WI38 (cell line): ENCODE results near the gene ABCA8.
"Not testable (repeated sequence)": the region's sequence is repeated elsewhere in the genome, so short reads cannot be mapped to it uniquely, and the experiment has no call there.

Source experiments
- H3K4me3 ChIP-seq: 2 replicates; pipeline ENCODE4 v1.5.1; 2011; ENCODE audit warnings: low read depth, mild to moderate bottlenecking, control low read depth, low read length
- TF ChIP-seq, protein P1 (sequence below): IDR thresholded peaks from 2 replicates; pipeline ENCODE4 v1.5.1; 2012; ENCODE audit warnings: low read depth, mild to moderate bottlenecking, control low read depth, low read length

ABCA8 gene

GRCh38 chr17:68834328-68834836, 120.8 kb downstream of the ABCA8 start:
- TF ChIP-seq, protein P1, sequence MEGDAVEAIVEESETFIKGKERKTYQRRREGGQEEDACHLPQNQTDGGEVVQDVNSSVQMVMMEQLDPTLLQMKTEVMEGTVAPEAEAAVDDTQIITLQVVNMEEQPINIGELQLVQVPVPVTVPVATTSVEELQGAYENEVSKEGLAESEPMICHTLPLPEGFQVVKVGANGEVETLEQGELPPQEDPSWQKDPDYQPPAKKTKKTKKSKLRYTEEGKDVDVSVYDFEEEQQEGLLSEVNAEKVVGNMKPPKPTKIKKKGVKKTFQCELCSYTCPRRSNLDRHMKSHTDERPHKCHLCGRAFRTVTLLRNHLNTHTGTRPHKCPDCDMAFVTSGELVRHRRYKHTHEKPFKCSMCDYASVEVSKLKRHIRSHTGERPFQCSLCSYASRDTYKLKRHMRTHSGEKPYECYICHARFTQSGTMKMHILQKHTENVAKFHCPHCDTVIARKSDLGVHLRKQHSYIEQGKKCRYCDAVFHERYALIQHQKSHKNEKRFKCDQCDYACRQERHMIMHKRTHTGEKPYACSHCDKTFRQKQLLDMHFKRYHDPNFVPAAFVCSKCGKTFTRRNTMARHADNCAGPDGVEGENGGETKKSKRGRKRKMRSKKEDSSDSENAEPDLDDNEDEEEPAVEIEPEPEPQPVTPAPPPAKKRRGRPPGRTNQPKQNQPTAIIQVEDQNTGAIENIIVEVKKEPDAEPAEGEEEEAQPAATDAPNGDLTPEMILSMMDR: no peak
- no peak overlapping the region for H3K4me3 ChIP-seq

DNA sequence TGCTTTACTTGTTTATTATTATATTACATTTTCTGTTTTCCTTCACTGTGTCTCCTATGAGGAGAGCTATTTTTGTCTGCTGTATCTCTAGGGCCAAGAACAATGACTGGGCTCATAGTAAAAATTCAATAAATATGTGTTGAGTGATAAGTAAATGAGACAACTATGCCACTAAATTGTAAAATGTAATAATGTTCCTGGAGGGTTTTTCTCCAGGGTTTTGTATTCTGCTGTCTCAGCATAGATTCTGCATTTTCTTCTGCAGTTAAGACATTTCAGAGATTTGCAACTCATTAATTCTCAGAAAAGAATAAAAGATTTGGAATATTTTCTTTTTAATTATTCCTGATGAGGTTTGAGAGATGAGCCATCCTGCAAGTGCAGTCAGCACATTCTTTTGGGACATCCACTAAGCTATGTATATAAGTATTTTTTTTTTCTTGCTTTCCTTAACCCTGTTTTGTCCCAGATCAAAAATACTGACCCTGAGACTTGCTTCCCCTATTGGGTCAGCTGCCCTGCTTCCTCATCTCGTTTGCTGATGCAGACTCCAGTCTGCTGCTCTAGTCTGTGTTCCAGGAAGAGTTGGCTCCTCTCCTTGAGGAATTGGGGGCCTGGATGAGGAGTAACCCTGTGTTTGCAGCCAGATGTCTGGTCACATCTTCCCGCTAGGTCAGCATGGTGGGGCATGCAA, 122.9 kb downstream of the ABCA8 start:
- no peak overlapping the region for H3K4me3 ChIP-seq
- TF ChIP-seq, protein P1: no peak

GRCh38 chr17:68831170-68831569, 124.0 kb downstream of the ABCA8 start:
- TF ChIP-seq, protein P1: no peak
- no peak overlapping the region for H3K4me3 ChIP-seq

- TF ChIP-seq, protein P1: no peak
Observed at GRCh38 chr17:68830313-68830712, 124.9 kb downstream of the ABCA8 start.

GRCh38 chr17:68829211-68829610, 126.0 kb downstream of the ABCA8 start:
- no peak overlapping the region for H3K4me3 ChIP-seq
- TF ChIP-seq, protein P1: no peak

More at GRCh38 chr17:68830313-68830712, 124.9 kb downstream of the ABCA8 start:
- no peak overlapping the region for H3K4me3 ChIP-seq

GRCh38 chr17:68824707-68825106, 130.5 kb downstream of the ABCA8 start:
- H3K4me3 ChIP-seq: no peak overlapping the region
- TF ChIP-seq, protein P1: no peak

DNA sequence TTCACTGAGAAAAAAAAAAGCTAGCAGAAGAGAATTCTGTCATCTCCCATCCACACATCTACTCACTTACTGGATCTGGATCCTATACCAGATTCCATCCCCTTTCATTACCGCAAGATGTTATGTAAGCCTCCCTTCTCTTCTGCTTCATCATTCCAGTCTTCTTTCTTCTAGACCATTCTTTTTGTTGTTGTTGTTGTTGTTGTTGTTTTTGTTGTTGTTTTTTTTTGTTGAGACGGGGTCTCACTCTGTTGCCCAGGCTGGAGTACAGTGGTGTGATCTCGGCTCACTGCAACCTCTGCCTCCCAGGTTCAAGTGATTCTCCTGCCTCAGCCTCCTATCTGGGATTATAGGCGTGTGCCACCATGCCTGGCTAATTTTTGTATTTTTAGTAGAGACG, 131.0 kb downstream of the ABCA8 start:
- not testable (repeated sequence) for H3K4me3 ChIP-seq
